IMR-90 (cell line): ENCODE results near the gene GPR37.

ENCODE experiments used
- BHLHE40 ChIP-seq: fragments of 150-350 bp; IDR thresholded peaks from 2 replicates; pipeline ENCODE4 v1.6.1; 2016; ENCODE audit warnings: mild to moderate bottlenecking, low read depth, low read length
- CEBPB ChIP-seq: IDR thresholded peaks from 2 replicates; pipeline ENCODE4 v1.6.1; 2012; ENCODE audit warnings: low read depth, low read length, improper control_type of control experiment
- MAFK ChIP-seq: IDR thresholded peaks from 2 replicates; pipeline ENCODE4 v1.6.1; 2012; ENCODE audit warnings: low read depth, low read length, improper control_type of control experiment
- MAZ ChIP-seq: IDR thresholded peaks from 2 replicates; pipeline ENCODE4 v1.6.1; 2012; ENCODE audit warnings: low read depth, mild to moderate bottlenecking, low read length, improper control_type of control experiment, moderate library complexity, borderline replicate concordance
- MXI1 ChIP-seq: IDR thresholded peaks from 2 replicates; pipeline ENCODE4 v1.6.1; 2012; ENCODE audit warnings: low read depth, mild to moderate bottlenecking, low read length, moderate library complexity, borderline replicate concordance
- NFE2L2 ChIP-seq: fragments of 150-350 bp; IDR thresholded peaks from 2 replicates; pipeline ENCODE4 v1.6.1; 2016; ENCODE audit warnings: low read depth, mild to moderate bottlenecking, low read length
- POLR2A ChIP-seq: IDR thresholded peaks from 2 replicates; pipeline ENCODE4 v1.6.1; 2012; ENCODE audit warnings: mild to moderate bottlenecking, low read depth, low read length
- RAD21 ChIP-seq: IDR thresholded peaks from 2 replicates; pipeline ENCODE4 v1.6.1; 2012; ENCODE audit warnings: low read length, improper control_type of control experiment
- RCOR1 ChIP-seq: IDR thresholded peaks from 2 replicates; pipeline ENCODE4 v1.6.1; 2012; ENCODE audit warnings: mild to moderate bottlenecking, low read length, improper control_type of control experiment; ENCODE audit not compliant: insufficient replicate concordance
- RFX5 ChIP-seq: IDR thresholded peaks from 2 replicates; pipeline ENCODE4 v1.8.0; 2012; ENCODE audit warnings: low read depth, mild to moderate bottlenecking, low read length, moderate library complexity
- SMC3 ChIP-seq: fragments of 150-350 bp; IDR thresholded peaks from 2 replicates; pipeline ENCODE4 v1.6.1; 2016; ENCODE audit warnings: low read depth, mild to moderate bottlenecking, antibody characterized with exemption, low read length, moderate library complexity
- TF ChIP-seq, protein P1 (sequence below): conservative IDR thresholded peaks from 2 replicates; pipeline ENCODE4 v1.5.1; 2012; ENCODE audit warnings: mild to moderate bottlenecking, low read depth, low read length, improper control_type of control experiment

DNA sequence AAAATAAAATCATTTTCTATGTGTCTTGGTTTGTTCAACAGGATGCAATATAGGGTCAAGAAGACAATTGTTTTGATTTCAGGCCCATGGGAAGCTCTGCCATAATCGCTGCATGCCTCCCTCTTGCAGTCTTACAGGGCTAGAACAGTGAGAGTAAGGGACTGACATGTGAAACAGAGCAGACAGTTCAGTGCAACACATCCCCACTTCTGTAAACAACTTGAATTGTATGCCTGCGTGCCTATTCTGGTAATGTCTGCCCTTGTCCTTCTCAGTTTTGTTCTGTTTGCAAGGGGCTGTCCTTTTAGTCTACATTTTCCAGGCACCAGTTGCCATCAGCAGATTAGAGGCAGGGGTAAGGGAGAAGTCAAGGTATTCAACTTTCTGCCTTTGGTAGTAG lies 34.8 kb upstream of the GPR37 start:
- TF ChIP-seq RFX5 (no peak), CEBPB (no peak), BHLHE40 (no peak), SMC3 (no peak), POLR2A (no peak), RAD21 (no peak), RCOR1 (no peak), MXI1 (no peak), MAZ (no peak), MAFK (no peak), NFE2L2 (no peak)
- TF ChIP-seq, protein P1, sequence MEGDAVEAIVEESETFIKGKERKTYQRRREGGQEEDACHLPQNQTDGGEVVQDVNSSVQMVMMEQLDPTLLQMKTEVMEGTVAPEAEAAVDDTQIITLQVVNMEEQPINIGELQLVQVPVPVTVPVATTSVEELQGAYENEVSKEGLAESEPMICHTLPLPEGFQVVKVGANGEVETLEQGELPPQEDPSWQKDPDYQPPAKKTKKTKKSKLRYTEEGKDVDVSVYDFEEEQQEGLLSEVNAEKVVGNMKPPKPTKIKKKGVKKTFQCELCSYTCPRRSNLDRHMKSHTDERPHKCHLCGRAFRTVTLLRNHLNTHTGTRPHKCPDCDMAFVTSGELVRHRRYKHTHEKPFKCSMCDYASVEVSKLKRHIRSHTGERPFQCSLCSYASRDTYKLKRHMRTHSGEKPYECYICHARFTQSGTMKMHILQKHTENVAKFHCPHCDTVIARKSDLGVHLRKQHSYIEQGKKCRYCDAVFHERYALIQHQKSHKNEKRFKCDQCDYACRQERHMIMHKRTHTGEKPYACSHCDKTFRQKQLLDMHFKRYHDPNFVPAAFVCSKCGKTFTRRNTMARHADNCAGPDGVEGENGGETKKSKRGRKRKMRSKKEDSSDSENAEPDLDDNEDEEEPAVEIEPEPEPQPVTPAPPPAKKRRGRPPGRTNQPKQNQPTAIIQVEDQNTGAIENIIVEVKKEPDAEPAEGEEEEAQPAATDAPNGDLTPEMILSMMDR: no peak
